CD4-positive, alpha-beta T cell treated with Interferon alpha-2 for 1 hour (primary cell): ENCODE results near the gene IGSF21.

Source experiments
- DNase-seq, 2 donors: peaks; one replicate each; pipeline ENCODE4 v3.0.0-alpha.2; 2020 to 2022

Gene IGSF21

GRCh38 chr1:18376661-18377060 is 269.1 kb downstream of the IGSF21 start:
- DNase-seq: no peak

- DNase-seq: no peak
Measured at GRCh38 chr1:18380288-18380687, 272.7 kb downstream of the IGSF21 start.

GRCh38 chr1:18384059-18384458 is 276.5 kb downstream of the IGSF21 start:
- no peak for DNase-seq

- no peak for DNase-seq
Measured at GRCh38 chr1:18384471-18384870, 276.9 kb downstream of the IGSF21 start.

GRCh38 chr1:18385239-18385790 is 277.7 kb downstream of the IGSF21 start:
- no peak for DNase-seq

- DNase-seq: no peak
Measured at GRCh38 chr1:18386591-18386990, 279.0 kb downstream of the IGSF21 start.

- no peak for DNase-seq
Measured at GRCh38 chr1:18387307-18387706, 279.7 kb downstream of the IGSF21 start.

GRCh38 chr1:18390953-18391352 is 283.4 kb downstream of the IGSF21 start:
- no peak for DNase-seq

GRCh38 chr1:18394563-18395156 is 287.1 kb downstream of the IGSF21 start:
- no peak for DNase-seq

GRCh38 chr1:18396247-18396980 is 288.8 kb downstream of the IGSF21 start:
- DNase-seq: no peak

- no peak for DNase-seq
Measured at GRCh38 chr1:18397641-18398040, 290.0 kb downstream of the IGSF21 start.

GRCh38 chr1:18398791-18399530 is 291.4 kb downstream of the IGSF21 start:
- DNase-seq: no peak

GRCh38 chr1:18400347-18401102 is 292.9 kb downstream of the IGSF21 start:
- no peak for DNase-seq

- no peak for DNase-seq
Measured at GRCh38 chr1:18401921-18402320, 294.3 kb downstream of the IGSF21 start.

- DNase-seq: no peak
Measured at GRCh38 chr1:18404460-18404859, 296.9 kb downstream of the IGSF21 start.

- no peak for DNase-seq
Measured at GRCh38 chr1:18407166-18408045, 299.8 kb downstream of the IGSF21 start.

GRCh38 chr1:18408656-18409370 is 301.2 kb downstream of the IGSF21 start:
- DNase-seq: no peak

GRCh38 chr1:18409609-18410237 is 302.1 kb downstream of the IGSF21 start:
- no peak for DNase-seq

GRCh38 chr1:18410407-18410806 is 302.8 kb downstream of the IGSF21 start:
- DNase-seq: no peak

- DNase-seq: no peak
Measured at GRCh38 chr1:18411321-18411720, 303.7 kb downstream of the IGSF21 start.
